Measurements from ENCODE around the gene CTSE. TPM values are rescaled to one million over a fixed set of nuclear protein-coding genes. Genes with fewer than 3 reads are reported as not detected.
"Not testable (repeated sequence)": the region's sequence is repeated elsewhere in the genome, so short reads cannot be mapped to it uniquely, and the experiment has no call there.

The CTSE gene
- total and polyA plus RNA-seq, 2 donors (not counting 1 experiment from before 2014, with no cell fraction given): not detected

DNA sequence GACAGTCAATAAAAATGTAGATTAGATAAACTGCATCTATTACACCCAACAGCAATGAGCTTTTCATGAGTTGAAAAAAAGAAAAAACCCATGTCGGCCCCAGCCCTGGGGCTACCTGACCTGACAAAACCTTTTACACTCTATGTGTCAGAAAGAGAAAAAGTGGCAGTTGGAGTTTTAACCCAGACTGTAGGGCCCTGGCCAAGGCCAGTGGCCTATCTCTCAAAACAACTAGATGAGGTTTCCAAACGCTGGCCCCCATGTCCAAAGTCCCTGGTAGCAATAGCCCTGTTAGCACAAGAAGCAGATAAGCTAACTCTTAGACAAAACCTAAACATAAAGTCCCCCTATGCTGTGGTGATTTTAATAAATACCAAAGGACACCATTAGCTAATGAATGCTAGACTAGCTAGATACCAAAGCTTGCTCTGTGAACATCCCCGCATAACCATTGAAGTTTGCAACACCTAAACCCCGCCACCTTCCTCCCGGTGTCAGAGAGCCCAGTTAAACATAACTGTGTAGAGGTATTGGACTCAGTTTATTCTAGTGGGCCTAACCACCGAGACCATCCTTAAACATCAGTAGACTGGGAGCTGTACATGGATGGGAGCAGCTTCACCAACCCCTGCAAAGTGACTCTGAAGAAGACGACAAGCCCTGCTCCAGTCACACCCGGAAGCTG lies 32.1 kb upstream of the CTSE start:
- peaks cover 5 to 11% of the 10 kb centered on the region in 2 experiments for H3K36me3 ChIP-seq (replicated peaks in 1 of 2; ENCODE audit: control extremely low read depth in 1 of 2, control insufficient read depth in 1 of 2, extremely low read depth in 1 of 2, insufficient read depth in 2 of 2, low read length in 1 of 2)
- H3K79me2 ChIP-seq (ENCODE audit: control insufficient read depth, insufficient read depth, low read length): peaks cover 29% of the 10 kb centered on the region
- H3K9me3 ChIP-seq (ENCODE audit: control extremely low read depth in 1 of 3, control insufficient read depth in 2 of 3, insufficient read depth in 1 of 3, low read length in 2 of 3); ATAC-seq (ENCODE audit: low read depth); H3K4me2 ChIP-seq (replicated peaks; ENCODE audit: low read depth, low read length, poor library complexity, severe bottlenecking); H3K4me3 ChIP-seq (ENCODE audit: control extremely low read depth in 1 of 5, extremely low read depth in 1 of 5, insufficient read depth in 1 of 5, low read depth in 2 of 5, low read length in 4 of 5); H3K27ac ChIP-seq (ENCODE audit: low read length in 2 of 2); H3K27me3 ChIP-seq (replicated peaks in 1 of 4; ENCODE audit: control extremely low read depth in 1 of 4, control insufficient read depth in 3 of 4, insufficient read depth in 4 of 4, low read length in 3 of 4); POLR2A ChIA-PET; H3K27me3 Mint-ChIP-seq; H3K9ac ChIP-seq (ENCODE audit: low read length); DNase-seq; H2AFZ ChIP-seq (ENCODE audit: insufficient read depth, low read depth, low read length, poor library complexity, severe bottlenecking); H4K20me1 ChIP-seq (ENCODE audit: control insufficient read depth, insufficient read depth, low read length, poor library complexity, severe bottlenecking); H3K9me3 Mint-ChIP-seq (ENCODE audit: insufficient read depth): not testable (repeated sequence)
- peaks cover 53 to 67% of the 10 kb centered on the region in 2 donors for H3K4me1 ChIP-seq (ENCODE audit: control insufficient read depth in 2 of 2, insufficient read depth in 2 of 2, low read length in 2 of 2)
- 90% methylated on average over 5 of the region's 8 CpGs for WGBS (ENCODE audit: insufficient coverage)
- intact Hi-C loops (cut with micrococcal nuclease): loop anchor here (10.0 kb wide), 1 partner anchor 771 kb away; no protein-coding TSS in a partner anchor
- CTCF ChIA-PET: interaction anchor here (0.6 to 3.9 kb wide), 7 partner anchors 17 to 782 kb away, joined by 3 to 35 read pairs (median 3); no protein-coding TSS in a partner anchor
- peak overlapping the region; percentile 83 for H3K27ac Mint-ChIP-seq
- peak overlapping the region; percentile 55 for H3K4me3 Mint-ChIP-seq
- H3K4me1 Mint-ChIP-seq: peaks cover 86% of the 10 kb centered on the region

DNA sequence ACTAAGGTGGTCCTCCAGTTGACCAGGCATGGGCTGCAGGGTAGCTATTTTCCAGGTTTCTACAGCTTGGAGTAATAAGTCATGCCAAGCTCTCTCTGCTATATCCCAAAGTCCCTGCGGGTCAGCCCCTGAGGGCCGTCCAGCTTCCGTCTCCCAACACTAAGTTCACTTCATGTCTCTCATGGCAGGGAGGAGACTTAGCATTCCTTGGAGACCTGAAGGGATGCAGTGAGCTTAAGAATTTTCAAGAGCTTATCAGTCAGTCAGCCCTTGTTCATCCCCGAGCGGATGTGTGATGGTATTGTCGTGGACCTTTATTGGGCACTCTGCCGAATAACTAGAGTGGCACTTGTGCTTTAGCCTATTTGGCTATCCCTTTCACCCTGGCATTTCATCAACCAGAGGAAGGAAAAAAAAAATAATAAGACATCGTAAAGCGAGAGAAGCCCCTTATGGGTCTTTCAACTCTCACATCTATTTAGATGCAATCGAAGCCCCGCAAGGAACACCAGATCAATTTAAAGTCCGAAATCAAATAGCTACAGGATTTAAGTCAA lies 31.5 kb upstream of the CTSE start:
- ChIA-PET CTCF (interaction anchor here (0.6 to 3.9 kb wide), 6 partner anchors 16 to 782 kb away, joined by 3 to 35 read pairs (median 3); no protein-coding TSS in a partner anchor), POLR2A (interaction anchor here (1.0 kb wide), 1 partner anchor 27 kb away, joined by 4 read pairs; no protein-coding TSS in a partner anchor)
- peak overlapping the region; percentile 72 for H3K27ac Mint-ChIP-seq

DNA sequence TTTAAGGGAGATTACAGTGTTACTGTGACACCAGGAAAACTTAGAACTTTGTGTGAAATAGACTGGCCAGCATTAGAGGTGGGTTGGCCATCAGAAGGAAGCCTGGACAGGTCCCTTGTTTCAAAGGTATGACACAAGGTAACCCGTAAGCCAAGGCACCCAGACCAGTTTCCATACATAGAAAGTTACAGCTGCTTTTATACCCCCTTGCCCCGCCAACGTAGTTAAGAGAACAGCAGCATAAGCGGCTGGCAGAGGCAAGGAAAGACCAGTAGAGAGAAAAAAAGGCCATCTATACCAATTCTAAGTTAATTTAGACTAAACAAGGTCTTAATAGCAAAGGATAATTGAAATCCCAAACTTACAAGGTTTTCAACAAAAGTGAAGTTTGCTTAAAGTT lies 29.9 kb upstream of the CTSE start:
- POLR2A ChIA-PET: interaction anchor here (1.0 kb wide), 1 partner anchor 766 kb away, joined by 3 read pairs; no protein-coding TSS in a partner anchor
- H3K9me3 ChIP-seq (ENCODE audit: control extremely low read depth in 1 of 3, control insufficient read depth in 2 of 3, insufficient read depth in 1 of 3, low read length in 2 of 3); H3K27me3 Mint-ChIP-seq; CTCF ChIA-PET; H3K9me3 Mint-ChIP-seq (ENCODE audit: insufficient read depth); DNase-seq; H3K36me3 ChIP-seq (replicated peaks in 1 of 2; ENCODE audit: control extremely low read depth in 1 of 2, control insufficient read depth in 1 of 2, extremely low read depth in 1 of 2, insufficient read depth in 2 of 2, low read length in 1 of 2); H3K27me3 ChIP-seq (replicated peaks in 1 of 4; ENCODE audit: control extremely low read depth in 1 of 4, control insufficient read depth in 3 of 4, insufficient read depth in 4 of 4, low read length in 3 of 4); H4K20me1 ChIP-seq (ENCODE audit: control insufficient read depth, insufficient read depth, low read length, poor library complexity, severe bottlenecking); ATAC-seq (ENCODE audit: low read depth): not testable (repeated sequence)
- Mint-ChIP-seq H3K27ac (peak overlapping the region; percentile 99), H3K4me1 (peaks cover 86% of the 10 kb centered on the region), H3K4me3 (peak overlapping the region; percentile 91)
- Histone ChIP-seq H2AFZ (ENCODE audit: insufficient read depth, low read depth, low read length, poor library complexity, severe bottlenecking) (peak overlapping the region; percentile 32), H3K9ac (ENCODE audit: low read length) (peak overlapping the region; percentile 50), H3K4me3 (ENCODE audit: control extremely low read depth in 1 of 5, extremely low read depth in 1 of 5, insufficient read depth in 1 of 5, low read depth in 2 of 5, low read length in 4 of 5) (peak overlapping the region in 4 of 5 experiments; percentile 5 to 39 (median 21)), H3K4me1 (ENCODE audit: control insufficient read depth in 2 of 2, insufficient read depth in 2 of 2, low read length in 2 of 2) (peaks cover 58 to 67% of the 10 kb centered on the region in 2 donors), H3K27ac (ENCODE audit: low read length in 2 of 2) (peak overlapping the region; percentile 93 to 94), H3K79me2 (ENCODE audit: control insufficient read depth, insufficient read depth, low read length) (peaks cover 16% of the 10 kb centered on the region), H3K4me2 (replicated peaks; ENCODE audit: low read depth, low read length, poor library complexity, severe bottlenecking) (peak overlapping the region; percentile 68)
- intact Hi-C loops (cut with micrococcal nuclease): loop anchor here (10.0 kb wide), 1 partner anchor 769 kb away; no protein-coding TSS in a partner anchor
- no CpG with 5 or more reads among the region's 4 CpGs for WGBS (ENCODE audit: insufficient coverage)

More for the DNA sequence above, 31.5 kb upstream of the CTSE start:
- not testable (repeated sequence) for H3K27me3 Mint-ChIP-seq; H4K20me1 ChIP-seq (ENCODE audit: control insufficient read depth, insufficient read depth, low read length, poor library complexity, severe bottlenecking); H2AFZ ChIP-seq (ENCODE audit: insufficient read depth, low read depth, low read length, poor library complexity, severe bottlenecking); H3K4me2 ChIP-seq (replicated peaks; ENCODE audit: low read depth, low read length, poor library complexity, severe bottlenecking); H3K36me3 ChIP-seq (replicated peaks in 1 of 2; ENCODE audit: control extremely low read depth in 1 of 2, control insufficient read depth in 1 of 2, extremely low read depth in 1 of 2, insufficient read depth in 2 of 2, low read length in 1 of 2); H3K27me3 ChIP-seq (replicated peaks in 1 of 4; ENCODE audit: control extremely low read depth in 1 of 4, control insufficient read depth in 3 of 4, insufficient read depth in 4 of 4, low read length in 3 of 4); H3K9ac ChIP-seq (ENCODE audit: low read length); H3K4me3 ChIP-seq (ENCODE audit: control extremely low read depth in 1 of 5, extremely low read depth in 1 of 5, insufficient read depth in 1 of 5, low read depth in 2 of 5, low read length in 4 of 5); DNase-seq; H3K27ac ChIP-seq (ENCODE audit: low read length in 2 of 2); H3K9me3 ChIP-seq (ENCODE audit: control extremely low read depth in 1 of 3, control insufficient read depth in 2 of 3, insufficient read depth in 1 of 3, low read length in 2 of 3); H3K9me3 Mint-ChIP-seq (ENCODE audit: insufficient read depth); ATAC-seq (ENCODE audit: low read depth)
- Mint-ChIP-seq H3K4me1 (peaks cover 86% of the 10 kb centered on the region), H3K4me3 (peak overlapping the region; percentile 47)
- H3K79me2 ChIP-seq (ENCODE audit: control insufficient read depth, insufficient read depth, low read length): peaks cover 29% of the 10 kb centered on the region
- intact Hi-C loops (cut with micrococcal nuclease): loop anchor here (10.0 kb wide), 1 partner anchor 770 kb away; no protein-coding TSS in a partner anchor
- peaks cover 58 to 67% of the 10 kb centered on the region in 2 donors for H3K4me1 ChIP-seq (ENCODE audit: control insufficient read depth in 2 of 2, insufficient read depth in 2 of 2, low read length in 2 of 2)
- WGBS (ENCODE audit: insufficient coverage): 98% methylated on average over 5 of the region's 12 CpGs

Data from B cell (primary cell).